ENCODE measurements around the gene ASAP3. TPM values are rescaled to one million over a fixed set of nuclear protein-coding genes. Genes with fewer than 3 reads are reported as not detected.

The ASAP3 gene
- total and polyA plus RNA-seq, 2 experiments from 2014 or later, result 28.0 to 98.2 TPM

GRCh38 chr1:23426828-23427227 lies 57.2 kb downstream of the ASAP3 start (continued):
- TF ChIP-seq REST (IDR thresholded peaks at IDR 0.05; ENCODE audit: unreplicated experiment) (no peak), EZH2 (IDR thresholded peaks at IDR 0.05; ENCODE audit: low read depth, unreplicated experiment) (no peak), NANOG (IDR thresholded peaks at IDR 0.05; ENCODE audit: borderline replicate concordance) (no peak), JUNB (IDR thresholded peaks at IDR 0.05; ENCODE audit: unreplicated experiment) (no peak), ETS1 (IDR thresholded peaks at IDR 0.05) (no peak)

- Histone ChIP-seq H2AFZ (no peak overlapping the region), H3K4me3 (peak overlapping the region; percentile 67), H3K27me3 (ENCODE audit: insufficient read depth) (peaks cover 86% of the 10 kb centered on the region), H4K20me1 (replicated peaks; ENCODE audit: insufficient read depth) (peaks cover 22% of the 10 kb centered on the region), H3K79me2 (replicated peaks; ENCODE audit: insufficient read depth) (no peaks in the 10 kb centered on the region), H3K4me1 (ENCODE audit: insufficient read depth) (peaks cover 4% of the 10 kb centered on the region; the same call in 1 of the 2 replicates), H3F3A (replicated peaks; ENCODE audit: low read depth) (0 out of 2 replicates have a peak, but pooled peaks cover 7% of the 10 kb centered on the region), H3K9me2 (ENCODE audit: insufficient read depth) (no peaks in the 10 kb centered on the region), H3K36me3 (ENCODE audit: insufficient read depth) (no peaks in the 10 kb centered on the region), H3K4me2 (peak overlapping the region; percentile 89), H3K27ac (ENCODE audit: low read depth) (no peak overlapping the region)
- H3K4me1 Mint-ChIP-seq, result peaks cover 8% of the 10 kb centered on the region
- DNase-seq (ENCODE audit: low spot score) (no peak), ATAC-seq (no peak)
- H3K36me3 Mint-ChIP-seq (ENCODE audit: low read depth), result peaks cover 16% of the 10 kb centered on the region
- no peak overlapping the region for H3K27ac Mint-ChIP-seq
- peak overlapping the region; percentile 67 for H3K4me3 Mint-ChIP-seq
- H3K9me3 Mint-ChIP-seq, result no peaks in the 10 kb centered on the region
- H3K27me3 Mint-ChIP-seq (ENCODE audit: insufficient read depth, low read depth, poor library complexity), result peaks cover 76% of the 10 kb centered on the region
- TF ChIP-seq CREB1 (CRISPR knock-in tag; IDR thresholded peaks at IDR 0.05; ENCODE audit: low read depth) (no peak), ETS1 (IDR thresholded peaks at IDR 0.05) (no peak), ZNF114 (CRISPR knock-in tag; IDR thresholded peaks at IDR 0.05) (no peak), REST (IDR thresholded peaks at IDR 0.05; ENCODE audit: unreplicated experiment) (no peak), ZNF462 (CRISPR knock-in tag; IDR thresholded peaks at IDR 0.05) (no peak), EZH2 (IDR thresholded peaks at IDR 0.05; ENCODE audit: low read depth, unreplicated experiment) (no peak), EZH2phosphoT487 (IDR thresholded peaks at IDR 0.05; ENCODE audit: unreplicated experiment) (no peak)
Observed at GRCh38 chr1:23425193-23425494, 58.8 kb downstream of the ASAP3 start.
